Erythroblast (primary cell): Measurements from ENCODE around the gene ST14.

ENCODE experiments used
- GATA1 ChIP-seq: IDR thresholded peaks from 2 replicates; pipeline ENCODE4 v1.6.1; 2011; ENCODE audit warnings: low read depth, mild to moderate bottlenecking, control low read depth, low read length, moderate library complexity
- POLR2A ChIP-seq: IDR thresholded peaks from 2 replicates; pipeline ENCODE4 v1.6.1; 2011; ENCODE audit warnings: mild to moderate bottlenecking, low read length

DNA sequence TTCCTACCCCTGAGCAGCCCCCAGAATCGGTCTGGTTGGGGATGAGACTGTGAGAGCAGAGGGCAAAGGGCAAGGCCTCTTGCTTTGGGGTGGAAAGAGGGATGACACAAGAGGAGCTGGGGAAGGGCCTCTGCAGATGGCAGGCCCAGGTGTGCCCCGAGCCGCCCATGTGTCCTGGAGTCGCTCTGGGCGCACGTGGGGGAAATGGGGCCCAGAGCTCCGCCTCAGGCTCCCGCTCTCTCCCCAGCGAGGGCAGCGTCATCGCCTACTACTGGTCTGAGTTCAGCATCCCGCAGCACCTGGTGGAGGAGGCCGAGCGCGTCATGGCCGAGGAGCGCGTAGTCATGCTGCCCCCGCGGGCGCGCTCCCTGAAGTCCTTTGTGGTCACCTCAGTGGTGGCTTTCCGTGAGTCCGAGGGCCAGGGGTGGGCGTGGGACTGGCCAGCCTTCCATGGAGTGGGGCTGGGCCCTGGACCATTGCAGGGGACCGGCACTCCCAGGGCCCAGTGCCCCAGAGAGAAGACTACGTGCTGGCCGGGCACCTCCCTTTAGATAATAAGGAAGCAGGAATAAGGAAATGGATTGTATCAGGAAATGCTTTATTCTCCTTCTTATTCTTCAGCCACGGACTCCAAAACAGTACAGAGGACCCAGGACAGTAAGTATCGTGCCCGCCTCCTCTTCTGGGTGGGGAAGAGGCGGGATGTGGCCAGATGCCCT is 30.1 kb downstream of the ST14 start:
- TF ChIP-seq POLR2A (no peak), GATA1 (no peak)
